BLaER1 (cell line): Measurements from ENCODE around the gene ZNHIT2.
"Not testable (repeated sequence)": the region's sequence is repeated elsewhere in the genome, so short reads cannot be mapped to it uniquely, and the experiment has no call there.

Experiments
- H3K27ac ChIP-seq: shearing (Covaris generic); formaldehyde crosslinking; 2 replicates; pipeline ENCODE4 v1.8.1; 2022
- H3K27me3 ChIP-seq: shearing (Covaris generic); formaldehyde crosslinking; 2 replicates; pipeline ENCODE4 v1.8.1; 2022
- H3K36me3 ChIP-seq: shearing (Covaris generic); formaldehyde crosslinking; 2 replicates; pipeline ENCODE4 v1.8.1; 2022
- H3K4me1 ChIP-seq: shearing (Covaris generic); formaldehyde crosslinking; 2 replicates; pipeline ENCODE4 v1.8.1; 2022
- H3K4me2 ChIP-seq: shearing (Covaris generic); formaldehyde crosslinking; 2 replicates; pipeline ENCODE4 v1.8.1; 2022
- H3K4me3 ChIP-seq: shearing (Covaris generic); formaldehyde crosslinking; 2 replicates; pipeline ENCODE4 v1.8.1; 2022
- H3K9ac ChIP-seq: shearing (Covaris generic); formaldehyde crosslinking; 2 replicates; pipeline ENCODE4 v1.8.1; 2022
- H3K9me3 ChIP-seq: shearing (Covaris generic); formaldehyde crosslinking; 2 replicates; pipeline ENCODE4 v1.8.1; 2022
- H4K20me1 ChIP-seq: shearing (Covaris generic); formaldehyde crosslinking; 2 replicates; pipeline ENCODE4 v1.8.1; 2022
- Cebpa-rat ChIP-seq: shearing (Covaris generic); IDR thresholded peaks from 2 replicates; pipeline ENCODE4 v1.8.1; 2022

Gene ZNHIT2

DNA sequence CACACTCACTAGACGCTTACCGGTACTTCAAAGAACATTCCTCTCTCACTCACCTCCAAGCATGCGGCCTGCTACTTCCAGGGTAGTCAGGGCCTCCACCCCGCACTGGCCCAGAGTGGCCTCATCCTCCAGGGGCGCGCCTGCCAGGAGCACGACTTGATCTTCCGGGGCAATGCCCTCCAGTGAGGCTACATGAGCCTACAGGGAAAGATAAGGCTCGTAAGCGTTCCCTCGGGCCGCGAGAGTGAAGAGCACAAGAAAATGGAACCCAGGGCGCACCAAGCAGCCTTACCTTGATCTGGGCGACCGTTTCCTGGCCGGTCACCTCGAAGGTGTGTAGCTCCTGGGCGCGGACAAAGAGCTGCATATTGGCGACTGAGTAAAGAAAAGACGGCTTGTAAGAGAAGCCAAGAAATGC is 4.0 kb upstream of the ZNHIT2 start:
- Histone ChIP-seq H3K9me3 (no peaks in the 10 kb centered on the region), H3K4me3 (peak overlapping the region; percentile 91), H3K9ac (peak overlapping the region; percentile 97), H3K4me1 (peaks cover 63% of the 10 kb centered on the region), H3K27ac (peak overlapping the region; percentile 94), H4K20me1 (peaks cover 46% of the 10 kb centered on the region), H3K4me2 (peak overlapping the region; percentile 89), H3K27me3 (no peaks in the 10 kb centered on the region), H3K36me3 (peaks cover 61% of the 10 kb centered on the region)
- no peak for TF ChIP-seq Cebpa-rat

DNA sequence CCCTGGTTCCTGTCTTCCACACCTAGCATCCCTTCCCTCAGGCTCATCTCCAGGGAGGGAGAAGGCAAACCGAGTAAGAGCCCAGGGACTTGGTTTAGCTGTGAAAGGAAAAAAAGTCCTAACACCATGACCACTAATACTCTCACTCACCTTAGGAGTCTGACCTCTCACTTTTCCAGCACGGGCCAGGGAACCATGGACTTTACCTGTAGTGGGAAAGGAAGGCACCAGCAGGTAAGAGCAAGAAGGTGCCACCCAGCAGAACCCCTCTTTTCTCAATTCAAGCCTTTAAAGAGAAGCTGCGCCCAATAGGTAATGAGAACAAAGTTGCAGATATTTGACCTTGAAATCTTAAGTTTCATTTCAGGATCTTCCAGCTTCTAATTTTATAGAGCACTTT is 3.3 kb upstream of the ZNHIT2 start:
- H4K20me1 ChIP-seq: peaks cover 49% of the 10 kb centered on the region
- H3K9ac ChIP-seq: peak overlapping the region; percentile 97
- TF ChIP-seq Cebpa-rat: no peak
- H3K36me3 ChIP-seq: peaks cover 61% of the 10 kb centered on the region
- H3K27me3 ChIP-seq: no peaks in the 10 kb centered on the region
- H3K4me3 ChIP-seq: peak overlapping the region; percentile 91
- peak overlapping the region; percentile 89 for H3K4me2 ChIP-seq
- H3K27ac ChIP-seq: peak overlapping the region; percentile 94
- H3K9me3 ChIP-seq: no peaks in the 10 kb centered on the region
- peaks cover 69% of the 10 kb centered on the region for H3K4me1 ChIP-seq

DNA sequence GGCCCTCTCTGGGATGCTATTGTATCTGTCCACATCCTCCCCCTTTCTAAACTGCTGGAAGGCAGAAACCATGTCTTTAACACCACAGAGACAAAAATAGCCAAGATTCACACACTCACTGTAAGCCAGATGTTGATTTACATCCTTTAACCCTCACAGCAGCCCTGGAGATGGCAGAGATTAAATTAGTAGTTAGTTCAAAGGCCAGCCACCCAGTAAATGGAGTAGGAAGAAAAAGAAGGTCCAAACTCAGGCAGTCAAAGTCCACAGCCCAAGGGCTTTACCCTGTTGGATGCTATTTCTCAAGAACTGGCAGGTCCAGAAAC is 2.1 kb upstream of the ZNHIT2 start:
- peaks cover 55% of the 10 kb centered on the region for H4K20me1 ChIP-seq
- H3K4me2 ChIP-seq: peak overlapping the region; percentile 89
- H3K4me3 ChIP-seq: no peak overlapping the region
- peaks cover 75% of the 10 kb centered on the region for H3K4me1 ChIP-seq
- H3K9ac ChIP-seq: peak overlapping the region; percentile 55; the same call in 1 of the 2 replicates
- no peaks in the 10 kb centered on the region for H3K9me3 ChIP-seq
- no peaks in the 10 kb centered on the region for H3K27me3 ChIP-seq
- H3K27ac ChIP-seq: no peak overlapping the region
- no peak for TF ChIP-seq Cebpa-rat
- H3K36me3 ChIP-seq: peaks cover 61% of the 10 kb centered on the region

DNA sequence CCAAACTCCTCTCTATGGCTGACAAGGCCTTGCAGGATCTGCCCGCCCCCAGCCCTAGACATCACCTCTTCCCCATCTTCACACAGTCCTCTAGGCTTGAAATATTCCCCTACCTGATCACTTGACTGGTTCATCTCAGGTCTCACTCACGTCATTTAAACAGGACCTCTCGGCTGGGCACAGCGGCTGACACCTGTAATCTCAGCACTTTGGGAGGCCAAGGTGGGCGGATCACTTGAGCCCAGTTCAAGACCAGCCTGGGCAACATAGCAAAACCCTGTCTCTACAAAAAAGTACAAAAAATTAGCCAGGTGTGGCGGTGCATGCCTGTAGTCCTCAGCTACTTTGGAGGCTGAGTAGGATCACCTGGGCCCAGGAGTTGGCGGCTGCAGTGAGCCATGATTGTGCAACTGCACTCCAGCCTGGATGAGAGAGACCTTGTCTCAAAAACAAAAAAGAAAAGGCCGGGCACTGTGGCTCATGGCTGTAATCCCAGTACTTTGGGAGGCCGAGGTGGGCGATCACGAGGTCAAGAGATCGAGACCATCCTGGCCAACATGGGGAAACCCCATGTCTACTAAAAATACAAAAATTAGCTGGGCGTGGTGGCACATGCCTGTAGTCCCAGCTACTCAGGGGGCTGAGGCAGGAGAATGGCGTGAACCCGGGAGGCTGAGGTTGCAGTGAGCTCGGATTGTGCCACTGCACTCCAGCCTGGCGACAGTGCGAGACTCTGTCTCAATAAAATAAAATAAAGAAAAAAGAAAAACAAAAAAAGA is 1.6 kb upstream of the ZNHIT2 start:
- Histone ChIP-seq H3K9ac (peak overlapping the region; percentile 55), H4K20me1 (peaks cover 55% of the 10 kb centered on the region), H3K4me1 (peaks cover 73% of the 10 kb centered on the region), H3K36me3 (peaks cover 55% of the 10 kb centered on the region), H3K4me2 (peak overlapping the region; percentile 89)
- H3K27ac ChIP-seq, H3K27me3 ChIP-seq, H3K4me3 ChIP-seq, H3K9me3 ChIP-seq: not testable (repeated sequence)

DNA sequence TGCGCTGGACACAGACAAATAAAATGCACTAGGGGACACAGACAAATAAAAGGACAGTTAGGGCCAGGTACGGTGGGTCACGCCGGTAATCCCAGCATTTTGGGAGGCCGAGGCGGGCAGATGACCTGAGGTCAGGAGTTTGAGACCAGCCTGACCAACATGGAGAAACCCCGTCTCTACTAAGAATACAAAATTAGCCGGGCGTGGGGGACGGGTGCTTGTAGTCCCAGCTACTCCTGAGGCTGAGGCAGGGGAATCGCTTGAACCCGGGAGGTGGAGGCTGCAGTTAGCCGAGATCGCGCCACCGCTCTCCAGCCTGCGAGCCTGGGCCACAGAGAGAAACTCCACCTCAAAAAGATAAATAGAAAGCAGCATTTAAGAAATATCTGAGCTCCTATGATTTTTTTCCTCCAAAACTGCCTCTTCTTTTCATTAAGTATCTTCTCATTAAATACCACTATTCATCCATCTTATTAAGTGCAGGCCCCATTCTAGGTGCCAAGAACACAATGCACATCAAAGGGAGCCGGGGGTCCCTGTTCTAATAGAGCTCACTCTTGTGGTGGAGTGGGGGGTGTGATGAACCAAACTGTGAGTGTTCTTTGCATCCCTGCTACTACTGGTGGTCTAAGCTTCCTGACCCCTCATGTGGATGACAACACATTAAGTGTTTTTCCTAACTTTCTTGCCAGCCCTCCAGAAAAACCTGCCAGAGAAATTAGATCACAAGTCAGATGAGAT is 766 bp upstream of the ZNHIT2 start:
- TF ChIP-seq Cebpa-rat: no peak
- H3K4me1 ChIP-seq: peaks cover 73% of the 10 kb centered on the region
- H3K27me3 ChIP-seq: no peaks in the 10 kb centered on the region
- peak overlapping the region; percentile 3; the same call in 1 of the 2 replicates for H3K4me2 ChIP-seq
- no peaks in the 10 kb centered on the region for H3K9me3 ChIP-seq
- peaks cover 54% of the 10 kb centered on the region for H3K36me3 ChIP-seq
- H3K4me3 ChIP-seq: no peak overlapping the region
- H3K27ac ChIP-seq: no peak overlapping the region
- peaks cover 55% of the 10 kb centered on the region for H4K20me1 ChIP-seq
- peak overlapping the region; percentile 55 for H3K9ac ChIP-seq

DNA sequence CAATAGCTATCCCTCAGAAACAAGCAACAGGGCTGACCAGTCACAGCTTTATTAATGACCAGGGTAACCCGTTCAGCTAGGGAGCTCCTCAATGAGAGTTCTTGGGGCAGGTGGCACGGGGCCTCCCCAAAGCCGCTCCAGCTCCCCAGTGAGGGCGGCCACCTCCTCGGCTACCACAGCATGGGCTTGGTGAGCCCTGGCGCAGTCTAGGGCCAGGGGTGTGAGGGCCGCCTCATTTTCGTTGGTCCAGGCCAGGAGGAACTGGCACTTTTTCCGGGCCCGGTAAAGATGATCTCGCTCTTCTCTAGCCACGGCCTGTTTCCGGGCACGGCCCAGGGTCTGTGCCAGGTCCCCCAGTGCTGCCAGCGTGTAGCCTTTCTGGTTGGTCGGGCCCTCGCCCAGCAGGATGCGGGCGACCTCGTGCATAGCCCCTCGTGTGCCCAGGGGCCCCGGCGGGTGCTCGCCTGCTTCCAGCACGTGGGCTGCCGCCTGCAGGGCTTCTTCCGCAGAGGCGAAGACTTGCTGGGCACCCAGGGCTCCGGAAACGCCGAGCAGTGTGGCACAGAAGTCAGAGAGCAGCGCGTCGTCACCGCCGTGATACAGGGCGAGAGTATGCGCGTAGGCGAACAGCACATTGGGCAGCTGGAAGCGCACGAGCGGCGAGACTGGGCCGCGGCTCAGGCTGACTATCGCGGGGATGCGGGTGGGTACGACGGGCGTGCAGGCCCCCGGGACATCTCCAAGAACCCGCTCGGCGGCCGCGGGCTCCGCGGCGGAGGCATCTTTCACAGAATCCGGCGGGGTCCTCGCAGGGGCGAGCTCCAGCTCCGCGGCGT is 913 bp downstream of the ZNHIT2 start:
- H3K27ac ChIP-seq: peak overlapping the region; percentile 88
- H3K9ac ChIP-seq: peak overlapping the region; percentile 90
- no peak for TF ChIP-seq Cebpa-rat
- peaks cover 72% of the 10 kb centered on the region for H3K4me1 ChIP-seq
- peaks cover 55% of the 10 kb centered on the region for H4K20me1 ChIP-seq
- no peaks in the 10 kb centered on the region for H3K27me3 ChIP-seq
- peak overlapping the region; percentile 97 for H3K4me2 ChIP-seq
- H3K4me3 ChIP-seq: peak overlapping the region; percentile 90
- no peaks in the 10 kb centered on the region for H3K9me3 ChIP-seq
- H3K36me3 ChIP-seq: peaks cover 54% of the 10 kb centered on the region

DNA sequence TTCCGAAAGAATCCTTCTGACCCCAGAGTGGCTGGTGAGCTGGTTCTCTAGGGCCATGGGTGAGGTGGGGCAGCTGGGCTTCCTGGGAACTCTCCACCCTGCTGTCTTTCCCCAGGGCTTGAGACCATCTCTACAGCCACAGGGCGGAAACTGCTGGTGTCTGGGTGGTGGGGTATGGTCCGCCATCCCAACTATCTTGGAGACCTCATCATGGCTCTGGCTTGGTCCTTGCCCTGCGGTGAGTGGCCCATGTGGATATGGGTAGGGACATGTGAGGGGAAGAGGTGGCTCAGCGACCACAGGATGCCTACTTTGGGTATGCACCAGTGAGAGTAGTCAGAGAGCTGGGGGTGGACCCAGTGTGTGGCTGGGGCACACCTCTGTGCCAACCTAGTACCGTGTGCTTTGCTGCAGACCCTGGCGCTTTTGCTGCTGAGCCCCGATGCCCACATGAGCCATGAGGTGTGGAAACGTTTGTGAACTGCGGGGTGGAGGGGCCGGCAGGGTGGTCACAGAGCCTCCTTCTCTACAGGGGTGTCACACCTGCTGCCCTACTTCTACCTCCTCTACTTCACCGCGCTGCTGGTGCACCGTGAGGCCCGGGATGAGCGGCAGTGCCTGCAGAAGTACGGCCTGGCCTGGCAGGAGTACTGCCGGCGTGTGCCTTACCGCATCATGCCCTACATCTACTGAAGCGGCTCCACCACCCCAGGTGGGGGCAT is 2.0 kb downstream of the ZNHIT2 start:
- H3K4me3 ChIP-seq: no peak overlapping the region
- H3K27me3 ChIP-seq: no peaks in the 10 kb centered on the region
- peaks cover 54% of the 10 kb centered on the region for H4K20me1 ChIP-seq
- H3K4me1 ChIP-seq: peaks cover 75% of the 10 kb centered on the region
- H3K27ac ChIP-seq: no peak overlapping the region
- peak overlapping the region; percentile 97 for H3K4me2 ChIP-seq
- H3K9me3 ChIP-seq: no peaks in the 10 kb centered on the region
- peaks cover 53% of the 10 kb centered on the region for H3K36me3 ChIP-seq
- H3K9ac ChIP-seq: no peak overlapping the region
- no peak for TF ChIP-seq Cebpa-rat

DNA sequence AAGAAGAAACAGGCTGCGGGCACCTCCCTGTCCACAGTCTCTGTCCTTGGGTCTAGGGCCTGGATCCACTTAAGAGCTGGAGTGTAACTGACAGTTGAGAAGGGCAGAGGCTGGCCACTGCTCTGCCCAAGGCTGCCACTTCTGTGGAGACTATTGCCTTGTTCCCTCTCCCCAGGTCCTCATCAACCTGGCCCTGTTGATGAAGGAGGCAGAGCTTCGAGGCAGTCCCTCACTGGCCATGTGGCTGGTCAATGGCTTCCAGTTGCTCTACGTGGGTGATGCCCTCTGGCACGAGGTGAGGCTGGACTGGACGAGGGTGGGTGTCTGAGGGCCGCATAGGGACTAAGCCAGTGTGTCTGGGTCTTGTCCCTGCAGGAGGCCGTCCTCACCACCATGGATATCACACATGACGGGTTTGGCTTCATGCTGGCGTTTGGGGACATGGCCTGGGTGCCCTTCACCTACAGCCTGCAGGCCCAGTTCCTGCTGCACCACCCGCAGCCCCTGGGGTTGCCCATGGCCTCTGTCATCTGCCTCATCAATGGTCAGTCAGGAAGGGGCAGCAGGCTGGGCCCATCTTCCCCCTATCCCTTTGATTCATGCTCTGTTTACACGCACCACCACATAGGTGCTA is 2.8 kb downstream of the ZNHIT2 start:
- H3K4me1 ChIP-seq: peaks cover 73% of the 10 kb centered on the region
- TF ChIP-seq Cebpa-rat: no peak
- no peak overlapping the region for H3K27ac ChIP-seq
- H3K27me3 ChIP-seq: no peaks in the 10 kb centered on the region
- no peak overlapping the region for H3K4me3 ChIP-seq
- peaks cover 50% of the 10 kb centered on the region for H3K36me3 ChIP-seq
- H3K9me3 ChIP-seq: no peaks in the 10 kb centered on the region
- H4K20me1 ChIP-seq: peaks cover 50% of the 10 kb centered on the region
- 0 out of 2 replicates have a peak overlapping the region, but pooled peaks have one; percentile 100 for H3K4me2 ChIP-seq
- H3K9ac ChIP-seq: no peak overlapping the region

DNA sequence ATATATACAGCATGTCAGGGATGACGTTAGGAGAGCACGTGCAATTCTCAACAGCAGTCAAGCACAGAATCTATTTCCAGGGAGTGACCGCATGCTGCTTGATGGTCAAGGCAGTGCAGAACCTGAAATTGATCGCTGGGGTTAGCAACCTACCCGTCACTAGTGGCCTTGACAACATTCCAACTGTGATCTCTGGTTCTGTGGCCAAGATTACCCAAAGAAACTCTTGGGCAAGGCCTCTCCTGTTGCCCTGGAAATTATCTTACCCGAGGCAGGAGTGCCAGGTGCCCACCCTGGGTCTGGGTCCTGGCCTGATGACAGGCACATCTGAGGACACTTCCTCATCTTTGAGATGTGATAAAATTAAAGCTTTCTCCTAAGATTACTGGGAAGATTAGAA is 3.7 kb downstream of the ZNHIT2 start:
- peak overlapping the region; percentile 80; the same call in 1 of the 2 replicates for H3K9ac ChIP-seq
- H3K9me3 ChIP-seq: no peaks in the 10 kb centered on the region
- peaks cover 42% of the 10 kb centered on the region for H4K20me1 ChIP-seq
- no peak for TF ChIP-seq Cebpa-rat
- H3K27ac ChIP-seq: no peak overlapping the region
- peaks cover 50% of the 10 kb centered on the region for H3K36me3 ChIP-seq
- peak overlapping the region; percentile 100 for H3K4me2 ChIP-seq
- no peaks in the 10 kb centered on the region for H3K27me3 ChIP-seq
- H3K4me1 ChIP-seq: peaks cover 65% of the 10 kb centered on the region
- H3K4me3 ChIP-seq: 0 out of 2 replicates have a peak overlapping the region, but pooled peaks have one; percentile 74
